Smooth muscle cell (in vitro differentiated cells): Measurements from ENCODE around the gene MAL. TPM values are rescaled to one million over a fixed set of nuclear protein-coding genes. Genes with fewer than 3 reads are reported as not detected.

Experiments used
- DNase-seq: peaks from one replicate; lab custom pipeline; 2025; ENCODE audit not compliant: unreplicated experiment; lab: John Stamatoyannopoulos, UW
- H2AFZ ChIP-seq: fragments of 200-600 bp; sonication (generic); 2 replicates; pipeline ENCODE4 v1.6.0; 2016; ENCODE audit warnings: antibody characterized with exemption, low read depth, mild to moderate bottlenecking
- H3F3A ChIP-seq: fragments of 200-600 bp; sonication (generic); 2 replicates; pipeline ENCODE4 v1.6.0; 2017; ENCODE audit warnings: antibody characterized with exemption, low read depth
- H3K27ac ChIP-seq: fragments of 200-600 bp; sonication (generic); 2 replicates; pipeline ENCODE4 v1.5.1; 2016; ENCODE audit warnings: low read depth, mild to moderate bottlenecking
- H3K27me3 ChIP-seq: fragments of 200-600 bp; sonication (generic); 2 replicates; pipeline ENCODE4 v1.6.1; 2016; ENCODE audit warnings: low read depth, mild to moderate bottlenecking
- H3K36me3 ChIP-seq: fragments of 200-600 bp; sonication (generic); 2 replicates; pipeline ENCODE4 v1.5.1; 2016; ENCODE audit warnings: low read depth
- H3K4me1 ChIP-seq: fragments of 200-600 bp; sonication (generic); 2 replicates; pipeline ENCODE4 v1.5.1; 2016; ENCODE audit warnings: low read depth
- H3K4me2 ChIP-seq: fragments of 200-600 bp; sonication (generic); 2 replicates; pipeline ENCODE4 v1.6.0; 2016; ENCODE audit warnings: mild to moderate bottlenecking
- H3K4me3 ChIP-seq: fragments of 200-600 bp; sonication (generic); 2 replicates; pipeline ENCODE4 v1.5.1; 2016; ENCODE audit warnings: mild to moderate bottlenecking
- H3K79me2 ChIP-seq: fragments of 200-600 bp; sonication (generic); 2 replicates; pipeline ENCODE4 v1.6.0; 2016; ENCODE audit warnings: low read depth, mild to moderate bottlenecking
- H3K9ac ChIP-seq: fragments of 200-600 bp; sonication (generic); 2 replicates; pipeline ENCODE4 v1.6.0; 2016; ENCODE audit warnings: low read depth
- H3K9me3 ChIP-seq: fragments of 200-600 bp; sonication (generic); replicated peaks from 2 replicates; pipeline ENCODE4 v1.5.1; 2016; ENCODE audit warnings: low read depth
- H4K20me1 ChIP-seq: fragments of 200-600 bp; sonication (generic); 2 replicates; pipeline ENCODE4 v1.6.0; 2016; ENCODE audit warnings: low read depth
- CTCF ChIP-seq: fragments of 200-600 bp; sonication (generic); IDR thresholded peaks from 2 replicates; pipeline ENCODE4 v1.5.1; 2017; ENCODE audit warnings: borderline replicate concordance, mild to moderate bottlenecking, antibody characterized with exemption; ENCODE audit not compliant: insufficient read depth, poor library complexity, severe bottlenecking
- WGBS: methylation state at CpG from one replicate; pipeline ENCODE4 v1.1.7; 2016; ENCODE audit warnings: low lambda C conversion rate; 5-methylcytosine and 5-hydroxymethylcytosine counted together
- polyA plus RNA-seq: library from polyadenylated mRNA; unstranded; fragments of >200 nt; fragmentation: Nextera tagmentation; extraction: Ambion mirVana; gene quantifications from 2 replicates; pipeline ENCODE4 v1.2.1, GENCODE V29; 2016
- total RNA-seq: library from RNA; depleted of rRNA; stranded (reverse); fragments of >200 nt; gene quantifications from 2 replicates; pipeline ENCODE4 v1.2.3, GENCODE V29; 2014

The MAL gene
- total and polyA plus RNA-seq, 2 experiments from 2014 or later: not detected

GRCh38 chr2:94984964-94985575 is 40.4 kb upstream of the MAL start:
- Histone ChIP-seq H3K27me3 (no peaks in the 10 kb centered on the region), H3K79me2 (no peaks in the 10 kb centered on the region), H3K9ac (no peak overlapping the region), H3K27ac (no peak overlapping the region), H2AFZ (no peak overlapping the region), H4K20me1 (no peaks in the 10 kb centered on the region), H3K9me3 (no peaks in the 10 kb centered on the region), H3F3A (no peaks in the 10 kb centered on the region), H3K4me1 (no peaks in the 10 kb centered on the region), H3K36me3 (no peaks in the 10 kb centered on the region), H3K4me2 (no peak overlapping the region), H3K4me3 (no peak overlapping the region)
- DNase-seq: no peak
- WGBS: 72% methylated on average over 8 of the region's 9 CpGs
- no peak for TF ChIP-seq CTCF

DNA sequence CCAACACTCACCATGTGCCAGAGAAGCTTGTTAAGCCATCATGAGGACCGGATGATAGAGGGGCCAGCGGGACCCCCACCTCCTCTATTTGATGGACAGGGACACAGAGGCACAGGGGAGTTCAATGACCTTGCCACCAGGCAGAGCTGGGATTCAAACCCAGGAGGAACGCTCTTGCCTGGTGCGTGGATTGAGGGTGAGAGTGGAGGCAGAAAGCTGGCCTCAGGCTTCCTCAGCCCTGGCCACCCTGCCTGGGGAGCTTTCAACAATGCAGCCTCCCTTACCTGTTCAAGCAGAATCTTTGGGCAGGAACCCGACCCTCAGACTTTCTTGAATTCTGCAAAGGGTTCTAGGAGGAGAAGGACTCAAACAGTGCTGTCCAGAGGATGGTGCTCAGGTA is 39.9 kb upstream of the MAL start:
- Histone ChIP-seq H3K36me3 (no peaks in the 10 kb centered on the region), H2AFZ (no peak overlapping the region), H3K9ac (no peak overlapping the region), H3F3A (no peaks in the 10 kb centered on the region), H3K4me1 (no peaks in the 10 kb centered on the region), H3K4me2 (no peak overlapping the region), H3K27me3 (no peaks in the 10 kb centered on the region), H3K27ac (no peak overlapping the region), H3K4me3 (no peak overlapping the region), H3K9me3 (no peaks in the 10 kb centered on the region), H3K79me2 (no peaks in the 10 kb centered on the region), H4K20me1 (no peaks in the 10 kb centered on the region)
- TF ChIP-seq CTCF: no peak
- WGBS: 66% methylated on average over 5 of the region's 5 CpGs
- DNase-seq: no peak

DNA sequence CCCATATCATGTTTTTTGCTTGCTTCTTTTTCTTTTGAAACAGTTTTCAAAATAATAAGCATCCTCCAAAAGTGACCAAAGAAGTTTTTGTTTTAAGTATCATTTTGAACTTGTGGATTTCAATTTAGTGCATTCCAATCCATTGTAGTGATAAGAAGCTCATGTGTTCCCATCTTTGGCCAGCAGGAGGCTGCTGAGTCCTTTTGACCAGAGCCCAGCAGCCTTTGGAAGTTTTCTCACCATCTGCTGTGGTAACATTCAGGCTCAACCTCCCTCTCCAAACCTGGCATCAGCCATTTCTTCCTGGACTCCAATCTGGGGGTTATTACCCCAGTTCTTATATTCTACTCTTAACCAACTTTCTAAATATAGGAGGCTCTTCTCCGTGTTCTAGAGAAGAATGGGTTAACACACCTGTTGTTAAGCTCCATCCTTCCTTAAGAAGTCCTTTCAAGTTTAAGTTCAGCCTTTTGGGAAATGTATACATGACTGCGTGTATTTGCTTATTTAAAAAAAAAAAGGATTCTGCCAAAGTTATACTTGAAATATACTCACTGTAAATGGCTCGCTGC is 39.0 kb upstream of the MAL start:
- no peak for DNase-seq
- Histone ChIP-seq H3F3A (no peaks in the 10 kb centered on the region), H3K27me3 (no peaks in the 10 kb centered on the region), H3K4me1 (no peaks in the 10 kb centered on the region), H4K20me1 (no peaks in the 10 kb centered on the region), H3K36me3 (no peaks in the 10 kb centered on the region), H3K9me3 (no peaks in the 10 kb centered on the region), H3K4me2 (no peak overlapping the region), H3K4me3 (no peak overlapping the region), H2AFZ (no peak overlapping the region), H3K79me2 (no peaks in the 10 kb centered on the region), H3K9ac (no peak overlapping the region), H3K27ac (no peak overlapping the region)
- TF ChIP-seq CTCF: peak; percentile 30
- 52% methylated on average over 3 of the region's 3 CpGs for WGBS
